Measurements from ENCODE around the gene DNM3.

DNM3 gene

GRCh38 chr1:172146141-172146850 is 305.0 kb downstream of the DNM3 start:
- DNase-seq, result no peak

- no peak for DNase-seq
Measured at GRCh38 chr1:172147541-172147940, 306.2 kb downstream of the DNM3 start.

GRCh38 chr1:172148213-172148612 is 306.9 kb downstream of the DNM3 start:
- no peak for DNase-seq

- no peak for DNase-seq
Measured at GRCh38 chr1:172148707-172149106, 307.4 kb downstream of the DNM3 start.

- DNase-seq, result no peak
Measured at GRCh38 chr1:172149346-172149745, 308.0 kb downstream of the DNM3 start.

GRCh38 chr1:172154551-172154950 is 313.3 kb downstream of the DNM3 start:
- no peak for DNase-seq

GRCh38 chr1:172155766-172156165 is 314.5 kb downstream of the DNM3 start:
- DNase-seq, result no peak

GRCh38 chr1:172162236-172162635 is 320.9 kb downstream of the DNM3 start:
- peak in 1 of 2 experiments; percentile 15 for DNase-seq

GRCh38 chr1:172163498-172164215 is 322.4 kb downstream of the DNM3 start:
- no peak for DNase-seq

GRCh38 chr1:172165403-172165802 is 324.1 kb downstream of the DNM3 start:
- no peak for DNase-seq

GRCh38 chr1:172167796-172168596 is 326.7 kb downstream of the DNM3 start:
- no peak for DNase-seq

- DNase-seq, result no peak
Measured at GRCh38 chr1:172168597-172168872, 327.2 kb downstream of the DNM3 start.

- no peak for DNase-seq
Measured at GRCh38 chr1:172169836-172170235, 328.5 kb downstream of the DNM3 start.

- no peak for DNase-seq
Measured at GRCh38 chr1:172172352-172172831, 331.1 kb downstream of the DNM3 start.

GRCh38 chr1:172176206-172176605 is 334.9 kb downstream of the DNM3 start:
- DNase-seq, result no peak

- DNase-seq, result no peak
Measured at GRCh38 chr1:172177849-172178248, 336.6 kb downstream of the DNM3 start.

- DNase-seq, result no peak
Measured at GRCh38 chr1:172178886-172179285, 337.6 kb downstream of the DNM3 start.

- DNase-seq, result no peak
Measured at GRCh38 chr1:172179918-172180317, 338.6 kb downstream of the DNM3 start.

GRCh38 chr1:172180501-172181285 is 339.4 kb downstream of the DNM3 start:
- no peak for DNase-seq

- DNase-seq, result no peak
Measured at GRCh38 chr1:172184506-172185191, 343.4 kb downstream of the DNM3 start.

- DNase-seq, result no peak
Measured at GRCh38 chr1:172185211-172185610, 343.9 kb downstream of the DNM3 start.

- no peak for DNase-seq
Measured at GRCh38 chr1:172185996-172186395, 344.7 kb downstream of the DNM3 start.
